PFSK-1 (cell line): ENCODE results near the gene OR5D13.

Experiments
- FOXP2 ChIP-seq: optimal IDR thresholded peaks from 2 replicates; pipeline ENCODE3; 2011; ENCODE audit warnings: borderline replicate concordance, control low read depth, inconsistent platforms; ENCODE audit not compliant: insufficient read depth; ENCODE audit errors: extremely low read length, extremely low read depth
- POLR2AphosphoS5 ChIP-seq: IDR thresholded peaks from 2 replicates; pipeline ENCODE4 v1.6.1; 2012; ENCODE audit warnings: low read depth, mild to moderate bottlenecking, control low read depth, low read length, moderate library complexity
- REST ChIP-seq, 2 experiments: IDR thresholded peaks; 2 replicates each; pipeline versions ENCODE4 v1.6.1 to v1.8.0; 2011 to 2012; ENCODE audit warnings: low read depth in 2 of 2, low read length in 2 of 2, control low read depth in 1 of 2, inconsistent platforms in 1 of 2, mild to moderate bottlenecking in 1 of 2, moderate library complexity in 1 of 2; ENCODE audit not compliant: insufficient read depth in 1 of 2
- SIN3A ChIP-seq: IDR thresholded peaks from 2 replicates; pipeline ENCODE4 v1.6.1; 2012; ENCODE audit warnings: mild to moderate bottlenecking, low read length, moderate library complexity, borderline replicate concordance; ENCODE audit not compliant: insufficient read depth
- TAF1 ChIP-seq: IDR thresholded peaks from 2 replicates; pipeline ENCODE4 v1.6.1; 2012; ENCODE audit warnings: low read length, control low read depth, borderline replicate concordance; ENCODE audit not compliant: insufficient read depth

The OR5D13 gene

GRCh38 chr11:55795256-55795655 is 22.0 kb downstream of the OR5D13 start, which contains the start of gene OR5D14:
OR5D14 (plus strand) TSS chr11:55795556; CDS start chr11:55795556, 0 bp downstream.
- TF ChIP-seq SIN3A (no peak), TAF1 (no peak), FOXP2 (no peak), POLR2AphosphoS5 (no peak), REST (IDR thresholded peaks at IDR 0.05; ENCODE audit: insufficient read depth in 1 of 2, low read depth in 2 of 2, low read length in 2 of 2) (no peak)

- TF ChIP-seq REST (IDR thresholded peaks at IDR 0.05; ENCODE audit: insufficient read depth in 1 of 2, low read depth in 2 of 2, low read length in 2 of 2) (no peak), SIN3A (no peak), POLR2AphosphoS5 (no peak), TAF1 (no peak), FOXP2 (no peak)
These were observed 33.0 kb downstream of the OR5D13 start for GRCh38 chr11:55806248-55806647.

- TF ChIP-seq REST (IDR thresholded peaks at IDR 0.05; ENCODE audit: insufficient read depth in 1 of 2, low read depth in 2 of 2, low read length in 2 of 2) = no peak
These were observed 37.8 kb downstream of the OR5D13 start, which contains the start of gene OR5L1 for GRCh38 chr11:55811067-55811466. OR5L1 (plus strand) TSS chr11:55811367; CDS start chr11:55811467, 100 bp downstream.

GRCh38 chr11:55819330-55819729 is 46.1 kb downstream of the OR5D13 start, which contains the start of gene OR5D18:
OR5D18 (plus strand) TSS chr11:55819630; CDS start chr11:55819630, 0 bp downstream.
- TF ChIP-seq POLR2AphosphoS5 (no peak), REST (IDR thresholded peaks at IDR 0.05; ENCODE audit: insufficient read depth in 1 of 2, low read depth in 2 of 2, low read length in 2 of 2) (no peak), TAF1 (no peak), FOXP2 (no peak), SIN3A (no peak)
